Measurements from ENCODE around the gene SS18L1. TPM values are rescaled to one million over a fixed set of nuclear protein-coding genes. Genes with fewer than 3 reads are reported as not detected.

Gene SS18L1
- total and polyA plus RNA-seq, 3 donors from 2014 or later, result 16.2 to 69.5 (median 54.6) TPM

DNA sequence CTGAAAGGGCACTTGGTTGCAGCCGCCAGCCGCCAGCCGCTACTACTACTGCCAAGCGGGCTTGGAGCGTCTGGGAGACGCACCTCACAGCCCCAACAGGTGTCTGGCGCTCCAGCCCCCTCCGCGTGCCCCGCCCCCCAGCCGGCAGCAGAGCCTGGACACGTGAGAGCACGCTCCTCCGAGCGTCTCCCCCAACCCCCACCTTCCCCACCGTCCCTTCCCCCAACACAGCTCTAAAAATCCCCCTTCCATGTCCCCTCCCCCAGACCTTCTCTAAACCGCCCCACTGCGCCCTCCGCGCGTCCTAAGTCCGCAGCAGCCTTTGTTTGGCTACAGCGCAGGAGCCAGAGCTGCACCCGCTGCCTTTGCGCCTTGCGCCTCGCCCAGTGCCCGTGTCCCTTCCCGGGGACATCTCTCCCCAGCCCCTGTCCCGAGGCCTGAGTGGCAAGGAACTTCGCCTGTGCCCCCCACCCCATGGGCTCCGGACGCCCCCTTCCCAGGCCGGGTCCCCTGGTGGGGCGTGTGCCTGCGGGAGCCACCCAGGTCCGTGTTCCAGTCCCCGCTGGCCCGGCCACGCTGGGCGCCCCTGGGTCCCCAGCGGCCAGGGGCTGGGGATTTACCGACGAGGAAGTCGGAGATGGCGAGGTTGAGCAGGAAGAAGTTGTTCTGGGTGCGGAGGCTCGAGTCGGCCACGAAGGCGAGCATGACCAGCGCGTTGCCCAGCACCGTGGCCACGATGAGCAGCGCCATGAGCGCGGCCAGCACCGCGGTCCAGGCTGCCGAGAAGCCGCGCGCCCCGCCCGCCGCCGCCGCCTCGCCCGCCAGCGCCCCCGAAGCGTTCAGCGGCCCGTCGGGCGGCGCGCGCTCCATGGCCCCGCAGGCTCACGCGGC, 75.8 kb downstream of the SS18L1 start:
- DNase-seq, result no peak
- no peak overlapping the region for H3K27ac ChIP-seq
- WGBS, 2 donors, result 1 to 2% methylated on average over 17 to 79 of the region's 84 CpGs
- no peaks in the 10 kb centered on the region for H3K9me3 ChIP-seq
- H3K4me3 ChIP-seq, result no peak overlapping the region
- intact Hi-C loops (cut with DNase I; ENCODE audit: low total_unique reads), result no loop called here
- no peaks in the 10 kb centered on the region for H3K27me3 ChIP-seq
- peaks cover 16% of the 10 kb centered on the region for H3K4me1 ChIP-seq
- H3K36me3 ChIP-seq (ENCODE audit: low read depth, missing control alignments), result no peaks in the 10 kb centered on the region
- TF ChIP-seq POLR2A (IDR thresholded peaks at IDR 0.05), result no peak
- TF ChIP-seq, protein P1, sequence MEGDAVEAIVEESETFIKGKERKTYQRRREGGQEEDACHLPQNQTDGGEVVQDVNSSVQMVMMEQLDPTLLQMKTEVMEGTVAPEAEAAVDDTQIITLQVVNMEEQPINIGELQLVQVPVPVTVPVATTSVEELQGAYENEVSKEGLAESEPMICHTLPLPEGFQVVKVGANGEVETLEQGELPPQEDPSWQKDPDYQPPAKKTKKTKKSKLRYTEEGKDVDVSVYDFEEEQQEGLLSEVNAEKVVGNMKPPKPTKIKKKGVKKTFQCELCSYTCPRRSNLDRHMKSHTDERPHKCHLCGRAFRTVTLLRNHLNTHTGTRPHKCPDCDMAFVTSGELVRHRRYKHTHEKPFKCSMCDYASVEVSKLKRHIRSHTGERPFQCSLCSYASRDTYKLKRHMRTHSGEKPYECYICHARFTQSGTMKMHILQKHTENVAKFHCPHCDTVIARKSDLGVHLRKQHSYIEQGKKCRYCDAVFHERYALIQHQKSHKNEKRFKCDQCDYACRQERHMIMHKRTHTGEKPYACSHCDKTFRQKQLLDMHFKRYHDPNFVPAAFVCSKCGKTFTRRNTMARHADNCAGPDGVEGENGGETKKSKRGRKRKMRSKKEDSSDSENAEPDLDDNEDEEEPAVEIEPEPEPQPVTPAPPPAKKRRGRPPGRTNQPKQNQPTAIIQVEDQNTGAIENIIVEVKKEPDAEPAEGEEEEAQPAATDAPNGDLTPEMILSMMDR (IDR thresholded peaks at IDR 0.05), result no peak

DNA sequence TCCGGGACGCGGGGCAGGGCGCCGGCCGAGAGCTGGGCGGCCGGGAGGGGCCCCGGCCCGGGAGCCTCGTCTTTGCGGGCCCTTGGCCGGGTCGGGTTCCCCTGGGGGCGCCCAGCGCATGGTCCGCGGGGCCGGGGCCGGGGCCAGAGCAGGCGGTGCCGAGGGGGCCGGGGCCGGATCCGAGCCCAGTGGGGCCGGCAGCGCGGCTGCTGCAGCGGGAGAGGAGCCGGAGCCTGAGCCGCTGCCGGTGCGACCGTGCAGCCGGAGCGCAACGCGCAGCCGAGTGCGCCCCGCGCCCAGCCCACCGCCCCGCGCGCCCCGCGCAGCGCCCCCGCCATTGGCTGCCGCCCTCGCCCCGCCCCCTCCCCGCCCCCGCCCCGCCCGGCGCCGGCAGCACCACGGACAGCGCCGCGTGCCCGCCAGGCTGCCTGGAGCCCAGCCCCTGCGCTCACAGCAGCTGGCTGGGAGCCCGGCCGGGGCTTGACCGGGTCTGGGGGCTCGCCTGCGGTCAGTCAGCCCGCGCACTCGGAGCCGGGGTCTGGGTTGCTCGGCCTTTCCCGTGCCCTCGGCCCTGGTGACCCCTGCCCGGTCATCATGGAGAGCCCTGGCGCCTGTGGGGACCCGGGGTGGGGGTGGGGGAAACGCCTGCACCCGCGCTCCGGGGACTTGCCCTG, 76.6 kb downstream of the SS18L1 start, which contains the start of gene HRH3:
HRH3 (minus strand) TSS at position 287 of the 674 bp plus-strand sequence. CDS start 308 bp downstream, outside the sequence.
- Histone ChIP-seq H3K9me3 (no peaks in the 10 kb centered on the region), H3K27me3 (no peaks in the 10 kb centered on the region), H3K36me3 (ENCODE audit: low read depth, missing control alignments) (no peaks in the 10 kb centered on the region), H3K4me3 (no peak within 1 kb of the TSS), H3K27ac (no peak within 1 kb of the TSS), H3K4me1 (peaks cover 16% of the 10 kb centered on the region)
- TF ChIP-seq POLR2A (IDR thresholded peaks at IDR 0.05), result no peak
- TF ChIP-seq, protein P1 (IDR thresholded peaks at IDR 0.05), result no peak
- WGBS, 2 donors, result 0% methylated on average over 5 to 18 of the region's 84 CpGs
- peak; percentile 54 for DNase-seq
- intact Hi-C loops (cut with DNase I; ENCODE audit: low total_unique reads), result no loop called here

DNA sequence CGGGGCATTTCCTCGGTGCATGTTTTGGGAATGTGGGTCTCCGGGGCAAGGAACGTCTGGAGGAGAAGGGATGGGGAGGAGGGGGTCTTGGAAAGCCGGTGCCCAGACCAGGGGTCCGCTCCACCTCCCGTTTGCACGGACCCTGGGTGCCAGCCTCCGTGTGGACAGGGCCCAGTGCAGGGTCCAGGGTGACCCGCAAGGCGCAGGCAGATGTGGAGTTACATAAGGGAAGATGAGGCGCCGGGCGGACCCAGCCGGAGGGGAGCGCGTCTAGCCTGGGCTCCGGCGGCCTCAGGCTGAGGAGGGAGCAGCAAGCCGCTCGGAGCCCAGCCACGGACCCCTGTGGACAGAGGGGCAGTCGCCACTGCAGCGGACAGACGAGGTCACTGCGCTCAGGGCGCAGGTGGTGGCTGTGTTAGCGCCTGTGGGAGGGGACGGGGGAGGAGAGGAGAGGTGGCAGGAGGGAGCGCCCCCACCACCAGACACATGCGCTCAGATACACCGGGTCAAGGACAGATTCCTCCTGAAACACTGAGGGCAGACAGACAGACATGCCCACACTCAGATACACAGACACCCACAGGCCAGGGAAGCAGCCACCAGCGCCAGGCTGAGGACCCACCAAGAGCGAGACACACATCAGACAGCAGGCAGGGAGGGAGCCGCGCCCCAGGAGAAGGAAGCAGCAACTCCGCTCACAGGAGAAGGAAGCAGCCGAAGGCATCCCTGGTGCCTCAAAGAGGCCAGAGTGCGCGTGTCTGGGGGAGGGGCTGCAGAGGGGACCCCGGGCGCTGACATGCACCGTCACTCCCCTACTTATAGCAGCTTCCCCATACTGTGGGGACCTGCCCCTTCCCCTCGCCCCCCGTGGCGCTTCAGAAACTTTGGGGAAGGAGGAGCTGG, 77.3 kb downstream of the SS18L1 start:
- Histone ChIP-seq H3K36me3 (ENCODE audit: low read depth, missing control alignments) (no peaks in the 10 kb centered on the region), H3K27ac (no peak overlapping the region), H3K4me3 (no peak overlapping the region), H3K4me1 (peaks cover 16% of the 10 kb centered on the region), H3K9me3 (no peaks in the 10 kb centered on the region), H3K27me3 (no peaks in the 10 kb centered on the region)
- intact Hi-C loops (cut with DNase I; ENCODE audit: low total_unique reads), result no loop called here
- TF ChIP-seq, protein P1 (IDR thresholded peaks at IDR 0.05), result no peak
- no peak for TF ChIP-seq POLR2A (IDR thresholded peaks at IDR 0.05)
- peak; percentile 25 for DNase-seq
- WGBS, 2 donors, result 3 to 6% methylated on average over 16 to 46 of the region's 46 CpGs

DNA sequence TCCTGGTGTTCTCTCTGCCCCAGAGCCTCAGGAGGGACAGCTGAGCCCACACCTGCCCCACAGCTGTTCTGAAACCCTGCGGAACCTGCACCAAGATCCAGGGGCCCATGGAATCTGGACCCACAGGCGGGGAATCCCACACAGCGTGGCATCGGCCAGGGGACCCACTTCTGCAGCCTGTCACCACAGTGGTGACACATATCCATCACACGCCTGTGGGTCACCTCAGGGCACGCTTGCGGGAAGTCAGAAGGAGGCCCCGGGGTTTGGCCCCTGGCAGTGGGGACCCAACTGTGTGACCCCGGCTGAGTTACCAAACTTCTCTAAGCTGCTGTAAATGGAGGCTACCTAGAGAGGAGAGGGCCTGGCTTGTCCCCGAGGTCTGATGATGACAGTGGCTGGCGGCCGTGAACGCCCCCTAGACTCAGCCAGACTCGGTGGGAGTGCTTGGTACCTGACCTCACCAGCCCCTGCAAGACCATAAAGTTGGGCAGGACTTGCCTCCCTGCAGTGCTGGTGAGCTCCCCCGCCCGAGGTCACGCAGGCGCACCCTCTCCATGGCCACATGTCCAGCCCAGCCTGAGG, 78.8 kb downstream of the SS18L1 start:
- Histone ChIP-seq H3K4me1 (peaks cover 16% of the 10 kb centered on the region), H3K27ac (no peak overlapping the region), H3K9me3 (no peaks in the 10 kb centered on the region), H3K36me3 (ENCODE audit: low read depth, missing control alignments) (no peaks in the 10 kb centered on the region), H3K4me3 (no peak overlapping the region), H3K27me3 (no peaks in the 10 kb centered on the region)
- DNase-seq, result no peak
- TF ChIP-seq, protein P1 (IDR thresholded peaks at IDR 0.05), result no peak
- TF ChIP-seq POLR2A (IDR thresholded peaks at IDR 0.05), result no peak
- intact Hi-C loops (cut with DNase I; ENCODE audit: low total_unique reads), result no loop called here
- WGBS, 2 donors, result 85 to 87% methylated on average over 12 to 16 of the region's 18 CpGs

Measured in testis (tissue), 3 donors.